IMR-90 (cell line): Measurements from ENCODE around the gene EFEMP2. TPM values are rescaled to one million over a fixed set of nuclear protein-coding genes. Genes with fewer than 3 reads are reported as not detected.
A peak's percentile ranks its signal among the peaks of the same experiment; 100 is the strongest.

Experiments
- ATAC-seq: fragments of 200-7000 bp; cut with Tn5 transposase; 2 replicates; pipeline ENCODE4 v1.9.1; 2020; ENCODE audit warnings: low read depth, mild to moderate bottlenecking, moderate library complexity
- BruUV-seq: library from RNA; stranded (reverse); fragments of 400-500 nt; replicated peaks from 2 replicates; lab custom pipeline; 2021; lab: Mats Ljungman, UMichigan
- CTCF ChIA-PET: fragments of 300-600 bp; formaldehyde crosslinking; extraction: SDS; loops from one replicate; lab custom pipeline; 2021; ENCODE audit warnings: antibody characterized with exemption; lab: Yijun Ruan, JAX
- POLR2A ChIA-PET: fragments of 300-600 bp; sonication (Branson Sonifier 250); formaldehyde crosslinking; loops from one replicate; lab custom pipeline; 2022; ENCODE audit warnings: antibody characterized with exemption; ENCODE audit not compliant: unreplicated experiment; lab: Charles Lee
- DNase-seq: peaks from one replicate; pipeline ENCODE4 v3.0.0; 2013
- H2AFZ ChIP-seq: replicated peaks from 2 replicates; pipeline ENCODE3; 2013; ENCODE audit warnings: low read length, mild to moderate bottlenecking; ENCODE audit not compliant: poor library complexity
- H2AK5ac ChIP-seq: 2 replicates; pipeline ENCODE4 v1.6.1; 2013; ENCODE audit warnings: low read depth, low read length, inconsistent platforms
- H2AK9ac ChIP-seq: replicated peaks from 2 replicates; pipeline ENCODE3; 2013; ENCODE audit warnings: mild to moderate bottlenecking, low read depth, low read length, moderate library complexity; ENCODE audit not compliant: poor library complexity
- H2BK120ac ChIP-seq: 2 replicates; pipeline ENCODE4 v1.6.1; 2013; ENCODE audit warnings: low read depth, low read length, inconsistent platforms
- H2BK15ac ChIP-seq: 3 replicates; pipeline ENCODE4 v1.6.1; 2013; ENCODE audit warnings: low read depth, low read length, inconsistent platforms
- H2BK20ac ChIP-seq: 2 replicates; pipeline ENCODE4 v1.6.1; 2013; ENCODE audit warnings: low read depth, mild to moderate bottlenecking, inconsistent platforms, low read length, moderate library complexity
- H2BK5ac ChIP-seq: 2 replicates; pipeline ENCODE4 v1.6.1; 2013; ENCODE audit warnings: mild to moderate bottlenecking, low read depth, low read length, inconsistent platforms; ENCODE audit not compliant: poor library complexity, severe bottlenecking
- H3K14ac ChIP-seq: replicated peaks from 2 replicates; pipeline ENCODE4 v1.6.1; 2013; ENCODE audit warnings: low read depth, low read length, inconsistent platforms
- H3K18ac ChIP-seq: 2 replicates; pipeline ENCODE4 v1.6.1; 2013; ENCODE audit warnings: low read depth, low read length, control low read depth
- H3K23ac ChIP-seq: 2 replicates; pipeline ENCODE4 v1.6.1; 2013; ENCODE audit warnings: low read depth, low read length, inconsistent platforms
- H3K27ac ChIP-seq: 2 replicates; pipeline ENCODE4 v1.5.1; 2013; ENCODE audit warnings: mild to moderate bottlenecking, control low read depth, low read length; ENCODE audit not compliant: insufficient read depth
- H3K27me3 ChIP-seq: 2 replicates; pipeline ENCODE4 v1.6.1; 2013; ENCODE audit warnings: low read length; ENCODE audit not compliant: control insufficient read depth, insufficient read depth
- H3K36me3 ChIP-seq: 2 replicates; pipeline ENCODE4 v1.6.1; 2013; ENCODE audit warnings: low read length, mixed read lengths; ENCODE audit not compliant: control insufficient read depth, insufficient read depth
- H3K4ac ChIP-seq: 2 replicates; pipeline ENCODE4 v1.6.1; 2013; ENCODE audit warnings: low read depth, low read length, inconsistent platforms
- H3K4me1 ChIP-seq: 2 replicates; pipeline ENCODE4 v1.6.1; 2013; ENCODE audit warnings: low read length, mixed read lengths; ENCODE audit not compliant: control insufficient read depth, insufficient read depth
- H3K4me2 ChIP-seq: 2 replicates; pipeline ENCODE4 v1.6.1; 2013; ENCODE audit warnings: low read depth, mild to moderate bottlenecking, control low read depth, low read length, moderate library complexity
- H3K4me3 ChIP-seq: 2 replicates; pipeline ENCODE4 v1.5.1; 2013; ENCODE audit warnings: low read depth, mild to moderate bottlenecking, control low read depth, low read length, moderate library complexity; ENCODE audit not compliant: insufficient read depth
- H3K56ac ChIP-seq: 2 replicates; pipeline ENCODE4 v1.6.1; 2013; ENCODE audit warnings: low read length, inconsistent platforms; ENCODE audit not compliant: insufficient read depth; ENCODE audit errors: extremely low read depth
- H3K79me1 ChIP-seq, 2 experiments: 2 replicates each; pipeline ENCODE4 v1.6.1; 2013; ENCODE audit warnings: low read length in 2 of 2, inconsistent platforms in 1 of 2, low read depth in 1 of 2
- H3K9ac ChIP-seq: 2 replicates; pipeline ENCODE4 v1.6.1; 2013; ENCODE audit warnings: low read depth, low read length, control low read depth
- H3K9me1 ChIP-seq: 2 replicates; pipeline ENCODE4 v1.6.1; 2013; ENCODE audit warnings: low read length, inconsistent platforms; ENCODE audit not compliant: insufficient read depth
- H3K9me3 ChIP-seq: 2 replicates; pipeline ENCODE4 v1.6.1; 2013; ENCODE audit warnings: low read length; ENCODE audit not compliant: control insufficient read depth, insufficient read depth
- H4K20me1 ChIP-seq: 2 replicates; pipeline ENCODE4 v1.6.1; 2013; ENCODE audit warnings: low read length, inconsistent platforms; ENCODE audit not compliant: insufficient read depth
- H4K5ac ChIP-seq: 2 replicates; pipeline ENCODE4 v1.6.1; 2013; ENCODE audit warnings: mild to moderate bottlenecking, low read depth, low read length, control low read depth
- H4K8ac ChIP-seq, 2 experiments: 2 replicates each; pipeline ENCODE4 v1.6.1; 2013; ENCODE audit warnings: low read depth in 2 of 2, low read length in 2 of 2, control low read depth in 1 of 2, inconsistent platforms in 1 of 2
- H4K91ac ChIP-seq: 2 replicates; pipeline ENCODE4 v1.6.1; 2013; ENCODE audit warnings: low read depth, low read length, inconsistent platforms; ENCODE audit not compliant: insufficient read depth
- BHLHE40 ChIP-seq: fragments of 150-350 bp; IDR thresholded peaks from 2 replicates; pipeline ENCODE4 v1.6.1; 2016; ENCODE audit warnings: mild to moderate bottlenecking, low read depth, low read length
- CHD1 ChIP-seq: IDR thresholded peaks from 2 replicates; pipeline ENCODE4 v1.6.1; 2012; ENCODE audit warnings: low read depth, low read length, improper control_type of control experiment
- FOS ChIP-seq: fragments of 150-350 bp; IDR thresholded peaks from 2 replicates; pipeline ENCODE4 v1.6.1; 2016; ENCODE audit warnings: low read depth, low read length
- MAZ ChIP-seq: IDR thresholded peaks from 2 replicates; pipeline ENCODE4 v1.6.1; 2012; ENCODE audit warnings: low read depth, mild to moderate bottlenecking, low read length, improper control_type of control experiment, moderate library complexity, borderline replicate concordance
- MXI1 ChIP-seq: IDR thresholded peaks from 2 replicates; pipeline ENCODE4 v1.6.1; 2012; ENCODE audit warnings: low read depth, mild to moderate bottlenecking, low read length, moderate library complexity, borderline replicate concordance
- RAD21 ChIP-seq: IDR thresholded peaks from 2 replicates; pipeline ENCODE4 v1.6.1; 2012; ENCODE audit warnings: low read length, improper control_type of control experiment
- RCOR1 ChIP-seq: IDR thresholded peaks from 2 replicates; pipeline ENCODE4 v1.6.1; 2012; ENCODE audit warnings: mild to moderate bottlenecking, low read length, improper control_type of control experiment; ENCODE audit not compliant: insufficient replicate concordance
- RFX5 ChIP-seq: IDR thresholded peaks from 2 replicates; pipeline ENCODE4 v1.8.0; 2012; ENCODE audit warnings: low read depth, mild to moderate bottlenecking, low read length, moderate library complexity
- SMC3 ChIP-seq: fragments of 150-350 bp; IDR thresholded peaks from 2 replicates; pipeline ENCODE4 v1.6.1; 2016; ENCODE audit warnings: low read depth, mild to moderate bottlenecking, antibody characterized with exemption, low read length, moderate library complexity
- WGBS, 2 experiments: methylation state at CpG; one replicate each; pipeline versions ENCODE4 v1.1.5 to v1.1.7; 2013; ENCODE audit warnings: missing lambda C conversion rate in 2 of 2; ENCODE audit not compliant: insufficient read length in 1 of 2; ENCODE audit errors: extremely low coverage in 2 of 2; 5-methylcytosine and 5-hydroxymethylcytosine counted together
- dilution Hi-C: fragments of 300-500 bp; cut with HindIII; formaldehyde crosslinking; loops from one replicate; pipeline ENCODE4 v1.14.3; 2018; ENCODE audit warnings: low sequenced_read_pairs; ENCODE audit not compliant: unreplicated experiment
- in situ Hi-C: fragments of 300-500 bp; cut with MboI; formaldehyde crosslinking; loops from 3 replicates; pipeline ENCODE4 v1.14.3; 2019; ENCODE audit warnings: low sequenced_read_pairs, inconsistent platforms, mixed read lengths
- intact Hi-C: fragments of 100-400 bp; cut with micrococcal nuclease; formaldehyde crosslinking; loops from 2 replicates; pipeline ENCODE4 v1.10.0; 2022
- polyA plus RNA-seq, 3 experiments: library from polyadenylated mRNA; depleted of rRNA; stranded (reverse); fragments of >200 nt; gene quantifications; 2 replicates each; pipeline ENCODE4 v1.2.3, GENCODE V29; 2012; ENCODE audit warnings: low replicate concordance in 1 of 3
- total RNA-seq: library from RNA; depleted of rRNA; stranded (reverse); fragments of >200 nt; gene quantifications from 2 replicates; pipeline ENCODE4 v1.2.3, GENCODE V29; 2012
- TF ChIP-seq, protein P1 (sequence below): fragments of 150-350 bp; IDR thresholded peaks from 2 replicates; pipeline ENCODE4 v1.6.1; 2017; ENCODE audit warnings: mild to moderate bottlenecking, antibody characterized with exemption, low read length, low read depth
- TF ChIP-seq, protein P2 (sequence below): conservative IDR thresholded peaks from 2 replicates; pipeline ENCODE4 v1.5.1; 2012; ENCODE audit warnings: mild to moderate bottlenecking, low read depth, low read length, improper control_type of control experiment

EFEMP2 gene
- total and polyA plus RNA-seq, 2 of the 4 experiments (the other 2 are of a cell fraction): 62.7 to 431 TPM

DNA sequence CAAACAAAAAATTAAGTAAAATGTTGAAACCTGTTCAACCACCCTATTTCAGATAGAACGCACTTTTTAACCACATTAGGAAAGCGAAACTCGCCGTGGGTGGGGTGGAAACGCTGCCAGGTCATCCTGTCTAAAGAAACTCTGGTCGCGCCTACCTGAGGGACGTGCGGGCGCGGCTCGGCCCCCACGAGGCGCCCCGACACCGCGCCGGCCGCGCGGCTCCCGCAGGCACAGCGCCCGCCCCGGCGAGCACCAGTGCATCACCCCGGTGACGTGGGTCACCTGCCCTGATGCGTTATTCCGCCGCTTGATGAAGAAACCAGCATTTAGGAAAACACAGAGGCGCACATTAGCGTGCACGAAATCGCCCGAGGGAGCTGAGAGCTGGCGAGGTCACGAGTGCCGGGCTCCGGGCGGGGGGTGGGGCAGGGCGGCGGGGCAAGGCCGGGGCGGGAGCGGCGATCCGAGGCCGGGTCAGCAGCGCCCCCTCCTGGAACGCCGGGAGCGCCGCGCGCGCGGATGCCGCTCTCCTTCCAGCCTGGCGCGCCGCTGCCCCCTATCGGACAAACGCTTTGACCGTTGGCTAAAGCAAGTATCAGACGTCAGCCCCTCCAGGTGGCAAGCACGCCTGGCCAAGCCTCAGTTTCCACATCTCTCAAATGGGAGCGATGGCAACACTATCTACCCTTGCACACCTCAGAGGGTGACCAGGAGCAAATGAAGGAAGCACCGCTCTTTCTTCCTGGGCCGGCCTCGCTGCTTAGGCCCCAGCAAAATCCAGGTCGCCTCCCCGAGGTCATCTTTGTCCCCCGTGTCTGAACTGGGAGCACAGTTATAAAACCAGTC, 54.5 kb downstream of the EFEMP2 start:
- Histone ChIP-seq H2AK5ac (peak overlapping the region; percentile 20; the same call in 1 of the 2 replicates), H3K9me1 (no peaks in the 10 kb centered on the region), H3K79me1 (no peaks in the 10 kb centered on the region; a peak in 1 of 4 replicates), H3K9ac (peak overlapping the region; percentile 72), H3K9me3 (no peaks in the 10 kb centered on the region), H3K4me1 (no peaks in the 10 kb centered on the region), H4K91ac (no peak overlapping the region; the same call in 1 of the 2 replicates), H4K5ac (peak overlapping the region; percentile 87), H2BK15ac (no peak overlapping the region), H3K27me3 (peaks cover 6% of the 10 kb centered on the region), H2AFZ (peak overlapping the region; percentile 98), H3K4ac (peak overlapping the region; percentile 84), H3K14ac (peak overlapping the region; percentile 76), H2BK5ac (peak overlapping the region; percentile 43), H4K20me1 (no peaks in the 10 kb centered on the region), H3K4me2 (peak overlapping the region; percentile 87), H2BK120ac (0 out of 2 replicates have a peak overlapping the region, but pooled peaks have one; percentile 29), H3K56ac (peak overlapping the region; percentile 47; the same call in 1 of the 2 replicates), H4K8ac (peak overlapping the region; percentile 73 to 79; a peak in 2 of 4 replicates), H2BK20ac (no peak overlapping the region), H3K27ac (peak overlapping the region; percentile 39; the same call in 1 of the 2 replicates), H3K18ac (peak overlapping the region; percentile 63), H3K23ac (peak overlapping the region; percentile 67), H3K36me3 (no peaks in the 10 kb centered on the region), H3K4me3 (peak overlapping the region; percentile 94), H2AK9ac (peak overlapping the region; percentile 75)
- peak; percentile 22; the same call in 1 of the 2 replicates for TF ChIP-seq MXI1
- no peak for TF ChIP-seq RFX5
- no peak for TF ChIP-seq CHD1
- TF ChIP-seq RAD21: peak; percentile 91
- TF ChIP-seq BHLHE40: peak; percentile 37; the same call in 1 of the 2 replicates
- peak; percentile 98 for TF ChIP-seq RCOR1
- TF ChIP-seq, protein P1, sequence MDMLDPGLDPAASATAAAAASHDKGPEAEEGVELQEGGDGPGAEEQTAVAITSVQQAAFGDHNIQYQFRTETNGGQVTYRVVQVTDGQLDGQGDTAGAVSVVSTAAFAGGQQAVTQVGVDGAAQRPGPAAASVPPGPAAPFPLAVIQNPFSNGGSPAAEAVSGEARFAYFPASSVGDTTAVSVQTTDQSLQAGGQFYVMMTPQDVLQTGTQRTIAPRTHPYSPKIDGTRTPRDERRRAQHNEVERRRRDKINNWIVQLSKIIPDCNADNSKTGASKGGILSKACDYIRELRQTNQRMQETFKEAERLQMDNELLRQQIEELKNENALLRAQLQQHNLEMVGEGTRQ: peak; percentile 43; the same call in 1 of the 2 replicates
- no peak for TF ChIP-seq FOS
- TF ChIP-seq SMC3: peak; percentile 77
- TF ChIP-seq MAZ: peak; percentile 25; the same call in 1 of the 2 replicates
- TF ChIP-seq, protein P2, sequence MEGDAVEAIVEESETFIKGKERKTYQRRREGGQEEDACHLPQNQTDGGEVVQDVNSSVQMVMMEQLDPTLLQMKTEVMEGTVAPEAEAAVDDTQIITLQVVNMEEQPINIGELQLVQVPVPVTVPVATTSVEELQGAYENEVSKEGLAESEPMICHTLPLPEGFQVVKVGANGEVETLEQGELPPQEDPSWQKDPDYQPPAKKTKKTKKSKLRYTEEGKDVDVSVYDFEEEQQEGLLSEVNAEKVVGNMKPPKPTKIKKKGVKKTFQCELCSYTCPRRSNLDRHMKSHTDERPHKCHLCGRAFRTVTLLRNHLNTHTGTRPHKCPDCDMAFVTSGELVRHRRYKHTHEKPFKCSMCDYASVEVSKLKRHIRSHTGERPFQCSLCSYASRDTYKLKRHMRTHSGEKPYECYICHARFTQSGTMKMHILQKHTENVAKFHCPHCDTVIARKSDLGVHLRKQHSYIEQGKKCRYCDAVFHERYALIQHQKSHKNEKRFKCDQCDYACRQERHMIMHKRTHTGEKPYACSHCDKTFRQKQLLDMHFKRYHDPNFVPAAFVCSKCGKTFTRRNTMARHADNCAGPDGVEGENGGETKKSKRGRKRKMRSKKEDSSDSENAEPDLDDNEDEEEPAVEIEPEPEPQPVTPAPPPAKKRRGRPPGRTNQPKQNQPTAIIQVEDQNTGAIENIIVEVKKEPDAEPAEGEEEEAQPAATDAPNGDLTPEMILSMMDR: peak; percentile 99
- in situ Hi-C loops (loop anchor here (5.0 kb wide), 1 partner anchor 106 kb away; the partner anchor contains the start of gene KAT5), dilution Hi-C loops (no loop called here), intact Hi-C loops (loop anchor here (1.0 to 5.0 kb wide), 4 partner anchors 38 to 112 kb away; partner anchors contain the start of gene AP5B1)
- BruUV-seq: no TSS peak
- ChIA-PET CTCF (interaction anchor here (0.5 to 3.0 kb wide), 10 partner anchors 9 to 106 kb away, joined by 3 to 23 read pairs (median 4); partner anchors contain the start of genes CFL1, KAT5 and RNASEH2C), POLR2A (interaction anchor here (0.5 to 1.5 kb wide), 3 partner anchors 16 to 106 kb away, joined by 3 to 6 read pairs (median 4); partner anchors contain the start of gene KAT5)
- 4% methylated on average over 54 of the region's 74 CpGs; no CpG with 5 or more reads in 1 of the 2 experiments for WGBS, 2 experiments
- ATAC-seq (peak; percentile 99), DNase-seq (peak; percentile 80)
